ENCODE data around the gene MRPL24.
"Not testable (repeated sequence)": the region's sequence is repeated elsewhere in the genome, so short reads cannot be mapped to it uniquely, and the experiment has no call there.

MRPL24 gene

DNA sequence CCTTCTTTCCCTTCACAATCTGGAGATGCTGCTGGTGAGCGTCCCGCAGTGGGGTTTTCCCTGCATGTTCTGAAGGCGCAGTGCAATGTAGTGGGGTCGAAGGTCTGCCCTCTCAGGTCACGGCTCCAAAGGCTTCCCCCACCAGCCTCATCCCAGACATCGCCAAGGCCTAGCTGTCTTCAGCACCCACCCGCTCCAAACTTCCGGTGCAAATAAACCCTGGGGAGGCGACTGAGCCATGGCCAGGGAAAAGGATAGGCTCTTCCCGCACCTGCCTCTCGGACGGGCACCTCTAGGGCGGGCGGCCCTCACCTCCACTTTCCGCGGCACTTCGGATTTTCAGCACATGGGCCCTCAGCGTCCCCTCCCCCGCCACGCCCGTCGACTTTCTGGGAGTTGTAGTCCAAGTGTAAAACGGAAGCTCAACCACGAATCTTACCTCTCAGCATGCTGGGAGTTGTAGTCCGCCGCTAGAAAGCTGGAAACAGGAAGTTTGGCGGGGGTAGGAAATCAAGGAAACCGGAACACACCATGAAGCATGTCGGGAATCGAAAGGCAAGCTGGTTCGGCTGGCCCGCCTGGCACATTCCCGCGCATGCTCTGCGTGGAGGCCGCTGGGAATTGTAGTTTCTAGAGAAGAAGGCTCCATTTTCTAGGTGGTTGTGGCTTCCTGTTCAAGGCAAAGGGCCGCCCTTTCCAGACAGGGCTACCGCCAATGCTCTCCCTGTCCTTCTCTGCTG lies at the start of gene MRPL24:
TSS of gene MRPL24 (minus strand) at position 348 of the 740 bp plus-strand sequence. CDS start 2,384 bp downstream, outside the sequence.
- peak; percentile 99 for DNase-seq

GRCh38 chr1:156789621-156790318 lies 48.9 kb upstream of the MRPL24 start:
- no peak for DNase-seq

- no peak for DNase-seq
Observed at GRCh38 chr1:156788136-156788535, 47.2 kb upstream of the MRPL24 start.

DNA sequence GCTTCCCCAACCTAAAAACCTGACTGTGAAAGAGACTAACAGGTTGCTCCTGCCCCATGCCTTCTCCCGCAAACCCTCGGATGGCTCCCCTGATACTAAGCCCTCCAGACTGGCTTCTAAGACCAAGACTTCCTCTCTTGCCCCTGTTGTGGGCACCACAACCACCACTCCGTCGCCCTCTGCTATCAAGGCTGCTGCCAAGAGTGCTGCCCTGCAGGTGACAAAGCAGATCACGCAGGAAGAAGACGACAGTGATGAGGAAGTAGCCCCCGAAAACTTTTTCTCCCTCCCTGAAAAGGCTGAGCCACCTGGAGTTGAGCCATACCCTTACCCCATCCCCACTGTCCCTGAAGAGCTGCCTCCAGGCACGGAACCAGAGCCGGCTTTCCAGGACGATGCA lies 45.8 kb upstream of the MRPL24 start:
- DNase-seq, result no peak

- no peak for DNase-seq
Observed at GRCh38 chr1:156785458-156785857, 44.6 kb upstream of the MRPL24 start.

GRCh38 chr1:156781585-156782186 lies 40.8 kb upstream of the MRPL24 start:
- no peak for DNase-seq

GRCh38 chr1:156777573-156777972 lies 36.7 kb upstream of the MRPL24 start:
- no peak for DNase-seq

GRCh38 chr1:156776942-156777341 lies 36.1 kb upstream of the MRPL24 start:
- DNase-seq, result no peak

GRCh38 chr1:156775799-156776198 lies 34.9 kb upstream of the MRPL24 start:
- no peak for DNase-seq

DNA sequence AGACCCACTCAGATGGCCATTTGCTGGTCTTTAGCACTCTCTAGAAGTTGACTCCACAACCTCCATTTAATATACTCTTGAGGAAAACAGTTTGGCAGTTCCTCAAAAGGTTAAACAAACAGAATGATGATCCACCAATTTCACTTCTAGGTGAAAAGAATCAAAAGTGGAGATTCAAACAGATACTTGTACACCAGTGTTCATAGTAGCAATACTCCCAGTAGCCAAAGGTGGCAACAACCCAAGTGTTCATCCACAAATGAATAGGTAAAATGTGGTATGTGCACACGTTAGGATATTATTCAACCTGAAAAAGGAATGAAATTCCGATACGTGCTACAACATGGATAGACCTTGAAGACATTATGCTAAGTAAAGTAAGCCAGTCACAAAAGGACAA lies 32.7 kb upstream of the MRPL24 start:
- DNase-seq, result no peak

- no peak for DNase-seq
Observed at GRCh38 chr1:156772728-156773497, 32.0 kb upstream of the MRPL24 start.

GRCh38 chr1:156772222-156772621 lies 31.3 kb upstream of the MRPL24 start:
- DNase-seq, result no peak

DNA sequence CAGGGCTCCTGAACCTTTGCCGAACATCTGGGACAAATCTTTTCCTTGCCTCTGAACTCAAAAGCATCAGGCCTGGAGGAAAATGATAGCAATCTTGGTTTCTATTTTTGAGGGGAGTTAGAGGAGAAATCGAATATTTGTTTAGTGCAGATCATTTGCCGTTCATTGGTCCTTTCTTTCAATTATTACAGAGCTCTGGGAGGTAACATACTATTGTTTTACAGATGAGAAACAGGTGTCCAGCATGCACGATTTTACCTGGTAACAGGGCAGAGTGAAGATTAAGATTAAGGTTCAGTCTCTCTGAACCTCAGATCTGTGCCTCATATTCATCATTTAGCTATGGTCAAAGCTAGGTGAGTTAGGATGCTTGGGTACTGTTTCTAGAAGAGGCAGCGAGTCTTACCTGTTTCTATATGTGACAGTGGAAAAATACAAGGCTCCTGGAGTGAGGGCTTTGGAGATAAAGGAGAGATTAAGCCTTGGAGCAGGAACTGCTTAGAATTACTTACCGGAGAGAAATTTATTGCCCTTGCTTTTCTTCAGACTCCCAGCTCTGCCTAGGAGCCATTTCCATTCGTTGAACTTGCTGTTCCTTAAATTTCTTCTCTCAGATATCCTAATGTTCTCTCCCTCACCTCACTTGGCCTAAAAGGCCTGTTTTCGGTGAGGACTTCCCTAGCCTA lies 27.9 kb upstream of the MRPL24 start:
- DNase-seq, result no peak

DNA sequence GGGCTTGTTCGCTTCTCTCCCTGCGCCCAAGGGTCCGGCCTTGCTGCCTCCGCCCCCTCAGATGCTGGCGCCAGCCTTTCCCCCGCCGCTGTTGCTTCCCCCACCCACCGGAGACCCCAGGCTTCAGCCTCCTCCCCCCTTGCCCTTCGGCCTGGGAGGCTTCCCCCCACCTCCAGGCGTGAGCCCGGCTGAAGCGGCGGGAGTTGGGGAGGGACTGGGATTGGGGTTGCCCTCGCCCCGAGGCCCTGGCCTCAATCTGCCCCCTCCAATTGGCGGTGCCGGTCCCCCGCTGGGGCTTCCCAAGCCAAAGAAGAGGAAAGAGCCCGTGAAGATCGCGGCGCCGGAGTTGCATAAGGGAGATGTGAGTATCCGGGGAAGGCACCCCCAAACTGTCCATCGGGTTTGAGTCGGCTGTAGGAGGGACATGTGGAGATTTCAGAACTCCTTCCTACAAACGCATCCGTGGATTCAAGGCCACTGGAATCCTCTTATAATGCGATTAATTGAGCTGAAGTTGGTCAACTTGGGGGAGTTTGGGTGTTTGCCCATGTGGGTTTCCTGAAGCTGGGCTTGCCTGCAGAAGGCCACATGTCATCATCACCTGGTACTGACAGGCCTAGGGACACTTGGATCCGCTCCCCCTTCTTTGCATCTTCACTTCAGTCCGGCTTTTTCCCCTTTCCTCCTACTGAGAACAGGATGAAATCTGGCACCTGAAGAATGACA lies 27.2 kb upstream of the MRPL24 start:
- no peak for DNase-seq

DNA sequence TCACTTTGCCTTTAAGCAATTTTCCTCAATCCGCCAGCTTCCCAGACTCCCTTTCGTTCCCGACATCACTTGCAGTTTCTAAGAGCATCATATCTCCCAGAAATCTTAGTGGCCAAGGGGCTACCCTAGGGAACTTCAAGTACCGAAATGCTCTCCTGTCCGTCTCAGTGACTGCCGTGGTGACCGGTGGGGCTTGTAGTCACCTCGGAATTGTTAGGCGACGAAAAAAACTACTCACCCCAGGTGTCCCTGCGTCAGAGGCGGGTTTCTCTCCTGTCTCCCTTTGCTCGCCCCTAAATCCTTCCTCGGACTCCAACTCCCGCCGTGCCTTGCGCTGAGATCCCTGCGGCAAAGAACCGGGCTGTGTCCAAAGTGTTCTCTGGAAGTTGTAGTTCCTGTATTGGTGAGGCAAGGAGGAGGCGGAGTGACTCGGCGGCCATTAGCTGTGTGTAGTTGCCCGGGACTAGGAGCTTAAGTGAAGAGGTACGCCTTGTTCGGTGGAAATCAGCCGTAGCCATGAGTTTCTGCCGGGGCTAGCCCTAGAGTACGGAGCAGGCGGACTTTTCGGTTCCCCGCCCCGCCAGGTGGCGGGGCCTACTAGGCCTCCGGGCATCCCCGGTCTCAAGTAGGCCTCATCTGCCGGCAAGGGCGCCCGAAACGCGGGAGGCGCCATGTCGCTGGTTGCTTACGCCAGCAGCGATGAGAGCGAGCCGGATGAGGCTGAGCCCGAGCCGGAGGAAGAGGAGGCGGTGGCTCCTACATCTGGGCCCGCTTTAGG lies 26.4 kb upstream of the MRPL24 start, which contains the start of gene PRCC:
TSS of gene PRCC (plus strand) at position 435 of the 778 bp plus-strand sequence. CDS start at position 672, 237 bp downstream.
- DNase-seq, result peak; percentile 99

DNA sequence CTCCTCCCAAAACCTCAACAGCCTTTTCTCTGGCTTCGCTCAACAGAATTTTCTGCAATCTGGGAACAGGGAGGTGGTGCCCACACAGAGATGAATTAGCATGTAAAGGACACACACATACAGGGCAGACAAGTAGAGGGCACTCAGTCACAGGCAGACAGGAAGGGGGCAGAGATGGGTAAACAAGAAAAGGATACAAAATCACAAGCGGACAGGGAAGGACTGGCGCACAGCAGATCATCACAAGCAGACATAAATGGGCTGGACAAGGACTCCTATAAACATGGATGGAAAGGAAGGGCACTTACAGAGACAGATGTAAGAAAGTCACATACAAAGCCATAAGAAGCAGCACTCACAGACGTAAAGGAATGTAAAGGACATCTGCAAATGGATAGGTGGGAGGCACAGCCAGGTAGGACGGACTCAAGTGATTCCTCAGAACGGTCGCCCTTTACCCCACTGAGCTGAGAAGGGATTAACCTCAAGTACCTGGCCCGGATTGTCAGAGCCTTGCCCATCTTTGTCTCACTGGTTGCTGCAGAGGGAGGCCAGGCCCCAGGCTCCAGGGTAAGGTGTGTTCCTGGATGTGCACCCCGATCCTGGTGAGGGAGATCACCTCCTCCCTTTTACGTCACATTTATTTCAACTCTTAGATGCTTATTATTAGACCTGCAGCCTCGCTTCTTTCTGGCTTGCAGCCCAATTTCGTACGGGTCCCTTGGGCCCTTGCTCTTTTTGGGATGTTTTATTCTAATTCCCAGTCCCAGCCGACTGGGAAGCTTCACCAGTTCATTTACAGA lies 25.6 kb upstream of the MRPL24 start:
- no peak for DNase-seq

DNA sequence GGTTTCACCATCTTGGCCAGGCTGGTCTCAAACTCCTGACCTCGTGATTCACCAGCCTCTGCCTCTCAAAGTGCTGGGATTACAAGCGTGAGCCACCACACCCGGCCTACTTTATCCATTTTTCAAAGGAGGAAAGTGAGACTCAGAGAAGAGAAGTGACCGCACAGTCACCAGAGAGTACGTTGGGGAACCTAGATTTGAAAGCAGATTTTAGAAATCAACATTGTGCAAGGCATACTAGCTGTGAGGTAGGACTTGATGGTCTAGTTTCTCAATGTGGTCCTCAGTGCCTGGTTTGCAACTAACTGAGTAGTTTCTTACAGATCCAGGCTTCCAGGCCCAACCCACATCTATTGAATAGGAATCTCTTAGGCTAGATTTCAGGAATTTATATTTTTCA lies 24.8 kb upstream of the MRPL24 start:
- no peak for DNase-seq

GRCh38 chr1:156765136-156765535 lies 24.2 kb upstream of the MRPL24 start:
- DNase-seq, result not testable (repeated sequence)

GRCh38 chr1:156760796-156761104 lies 19.9 kb upstream of the MRPL24 start:
- DNase-seq, result no peak

- DNase-seq, result no peak
Observed at GRCh38 chr1:156760092-156760795, 19.4 kb upstream of the MRPL24 start.
